Neuron (in vitro differentiated cells): ENCODE results near the gene ADAM23.

Experiments
- H2AFZ ChIP-seq: one replicate; pipeline ENCODE4 v1.6.1; 2013; ENCODE audit warnings: low read depth, mild to moderate bottlenecking, inconsistent platforms, low read length, moderate library complexity
- H3K27me3 ChIP-seq: one replicate; pipeline ENCODE4 v1.6.1; 2013; ENCODE audit warnings: low read length; ENCODE audit not compliant: insufficient read depth
- H3K36me3 ChIP-seq: one replicate; pipeline ENCODE4 v1.6.1; 2013; ENCODE audit warnings: low read length; ENCODE audit not compliant: insufficient read depth
- H3K4me1 ChIP-seq: one replicate; pipeline ENCODE4 v1.6.1; 2013; ENCODE audit warnings: low read length; ENCODE audit not compliant: insufficient read depth
- H3K4me3 ChIP-seq: 2 replicates; pipeline ENCODE4 v1.5.1; 2013; ENCODE audit warnings: mild to moderate bottlenecking, low read length, moderate library complexity
- H3K9me3 ChIP-seq: one replicate; pipeline ENCODE4 v1.6.1; 2013; ENCODE audit warnings: low read length

The ADAM23 gene

DNA sequence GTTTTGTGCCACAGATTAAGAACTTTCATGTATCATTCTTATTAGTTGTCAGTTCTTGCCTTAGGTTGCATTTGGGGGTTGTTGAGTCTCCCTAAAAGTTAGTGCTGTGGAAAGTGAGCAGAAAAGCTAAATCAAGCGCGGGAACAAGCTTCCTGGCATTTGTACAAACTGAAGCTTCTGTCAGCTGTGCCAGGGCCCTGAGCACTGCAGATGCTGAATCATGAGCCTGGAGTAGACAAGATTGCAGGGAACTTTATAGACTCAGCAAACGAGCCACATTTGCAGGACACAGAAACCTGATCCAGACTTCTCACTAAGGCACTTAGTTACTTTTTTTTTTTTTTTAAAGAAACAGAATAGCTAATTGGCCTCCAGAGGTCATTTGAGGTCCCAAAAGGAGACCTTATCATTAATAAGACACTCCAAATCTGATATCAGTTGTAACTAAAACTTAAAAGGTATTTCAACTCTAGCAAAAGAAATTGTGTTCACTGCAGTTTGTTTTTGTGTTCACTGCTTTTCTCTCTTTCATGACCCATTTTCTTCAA, 88.7 kb downstream of the ADAM23 start:
- Histone ChIP-seq H3K9me3 (no peaks in the 10 kb centered on the region), H3K27me3 (no peaks in the 10 kb centered on the region), H3K4me3 (no peak overlapping the region), H2AFZ (no peak overlapping the region), H3K4me1 (peaks cover 3% of the 10 kb centered on the region), H3K36me3 (no peaks in the 10 kb centered on the region)

DNA sequence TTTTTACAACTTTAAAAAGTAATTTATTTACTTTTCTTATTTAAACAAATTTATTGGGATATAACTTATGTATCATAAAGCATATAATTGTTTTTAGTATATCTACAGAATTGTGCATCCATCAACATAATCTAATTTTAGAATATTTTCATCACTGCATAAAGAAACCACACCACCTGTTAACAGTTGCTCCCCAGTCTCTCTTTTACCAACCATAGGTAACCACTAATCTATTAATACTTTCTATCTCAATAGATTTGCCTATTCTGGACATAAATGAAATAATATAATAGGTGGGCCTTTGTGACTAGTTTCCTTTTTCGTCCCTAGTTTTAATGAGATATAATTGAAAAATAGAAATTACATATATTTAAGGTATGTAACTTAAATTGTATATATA, 90.6 kb downstream of the ADAM23 start:
- H3K9me3 ChIP-seq = no peaks in the 10 kb centered on the region
- H3K4me3 ChIP-seq = no peak overlapping the region
- no peak overlapping the region for H2AFZ ChIP-seq
- no peaks in the 10 kb centered on the region for H3K36me3 ChIP-seq
- H3K27me3 ChIP-seq = no peaks in the 10 kb centered on the region
- H3K4me1 ChIP-seq = peaks cover 3% of the 10 kb centered on the region

GRCh38 chr2:206535260-206535986, 92.1 kb downstream of the ADAM23 start:
- no peaks in the 10 kb centered on the region for H3K27me3 ChIP-seq
- no peak overlapping the region for H3K4me3 ChIP-seq
- H3K36me3 ChIP-seq = no peaks in the 10 kb centered on the region
- H2AFZ ChIP-seq = no peak overlapping the region
- no peaks in the 10 kb centered on the region for H3K9me3 ChIP-seq
- peaks cover 3% of the 10 kb centered on the region for H3K4me1 ChIP-seq

DNA sequence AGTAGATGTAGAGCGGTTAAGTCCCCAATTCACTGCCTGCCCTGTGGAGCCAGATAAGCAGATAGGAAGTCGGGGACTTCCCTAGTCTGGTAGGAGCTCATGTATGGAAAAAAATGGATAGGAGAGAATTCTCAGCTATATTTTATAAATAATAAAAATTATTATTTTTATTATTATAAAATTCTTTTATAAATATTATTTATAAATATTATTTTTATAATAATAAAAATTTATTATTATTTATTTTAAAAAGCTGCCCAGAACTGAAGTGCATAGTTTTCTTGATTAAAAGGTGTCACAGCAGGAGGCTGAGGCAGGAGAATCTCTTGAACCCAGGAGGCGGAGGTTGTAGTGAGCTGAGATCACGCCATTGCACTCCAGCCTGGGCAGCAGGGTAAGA, 97.4 kb downstream of the ADAM23 start:
- no peaks in the 10 kb centered on the region for H3K9me3 ChIP-seq
- H3K27me3 ChIP-seq = no peaks in the 10 kb centered on the region
- H3K4me3 ChIP-seq = no peak overlapping the region
- H2AFZ ChIP-seq = no peak overlapping the region
- no peaks in the 10 kb centered on the region for H3K4me1 ChIP-seq
- no peaks in the 10 kb centered on the region for H3K36me3 ChIP-seq

DNA sequence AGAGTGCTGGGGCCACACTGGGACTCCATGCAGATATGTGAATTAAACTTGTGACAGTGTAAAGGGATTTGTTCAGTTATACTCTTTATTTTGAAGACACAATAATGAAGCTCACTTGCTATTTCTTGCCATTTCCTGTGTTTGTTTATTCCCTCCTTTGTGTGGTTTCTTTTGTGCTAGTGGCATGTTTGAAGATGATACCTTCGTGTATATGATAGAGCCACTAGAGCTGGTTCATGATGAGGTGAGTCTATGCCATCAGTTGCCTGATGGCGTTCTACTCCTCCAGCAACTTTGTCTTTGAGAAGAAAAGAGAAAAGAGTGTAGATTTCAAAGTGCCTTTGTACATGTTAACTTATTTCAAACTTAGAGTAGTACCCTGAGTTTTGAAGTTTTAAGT, 99.7 kb downstream of the ADAM23 start:
- no peaks in the 10 kb centered on the region for H3K9me3 ChIP-seq
- no peaks in the 10 kb centered on the region for H3K27me3 ChIP-seq
- no peak overlapping the region for H3K4me3 ChIP-seq
- no peaks in the 10 kb centered on the region for H3K4me1 ChIP-seq
- H2AFZ ChIP-seq = no peak overlapping the region
- no peaks in the 10 kb centered on the region for H3K36me3 ChIP-seq

GRCh38 chr2:206548383-206548782, 105.1 kb downstream of the ADAM23 start:
- no peaks in the 10 kb centered on the region for H3K36me3 ChIP-seq
- H3K4me3 ChIP-seq = no peak overlapping the region
- no peaks in the 10 kb centered on the region for H3K9me3 ChIP-seq
- no peaks in the 10 kb centered on the region for H3K27me3 ChIP-seq
- no peaks in the 10 kb centered on the region for H3K4me1 ChIP-seq
- no peak overlapping the region for H2AFZ ChIP-seq

DNA sequence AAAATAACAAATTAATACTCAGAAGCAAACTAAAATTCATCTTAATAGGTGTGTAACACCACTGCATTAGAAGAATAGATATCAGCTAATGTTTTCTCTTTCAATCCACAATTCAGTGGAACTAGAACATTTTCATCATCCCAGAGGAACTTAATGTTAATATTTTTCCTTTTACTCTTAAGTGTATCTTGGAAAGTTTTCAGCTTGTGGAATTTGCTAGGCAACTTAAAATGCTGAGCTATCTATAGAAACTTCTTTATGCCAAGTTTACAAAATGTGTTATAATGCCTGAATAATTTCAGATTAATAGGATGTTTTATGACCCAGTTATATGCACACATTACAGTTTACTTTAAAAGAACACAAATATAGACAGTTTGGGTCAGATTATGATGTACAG, 112.4 kb downstream of the ADAM23 start:
- Histone ChIP-seq H3K36me3 (no peaks in the 10 kb centered on the region), H3K4me1 (no peaks in the 10 kb centered on the region), H3K27me3 (no peaks in the 10 kb centered on the region), H2AFZ (no peak overlapping the region), H3K9me3 (no peaks in the 10 kb centered on the region), H3K4me3 (no peak overlapping the region)

GRCh38 chr2:206556357-206556949, 113.1 kb downstream of the ADAM23 start:
- H3K36me3 ChIP-seq = no peaks in the 10 kb centered on the region
- H2AFZ ChIP-seq = no peak overlapping the region
- no peaks in the 10 kb centered on the region for H3K4me1 ChIP-seq
- H3K4me3 ChIP-seq = no peak overlapping the region
- no peaks in the 10 kb centered on the region for H3K27me3 ChIP-seq
- H3K9me3 ChIP-seq = no peaks in the 10 kb centered on the region

DNA sequence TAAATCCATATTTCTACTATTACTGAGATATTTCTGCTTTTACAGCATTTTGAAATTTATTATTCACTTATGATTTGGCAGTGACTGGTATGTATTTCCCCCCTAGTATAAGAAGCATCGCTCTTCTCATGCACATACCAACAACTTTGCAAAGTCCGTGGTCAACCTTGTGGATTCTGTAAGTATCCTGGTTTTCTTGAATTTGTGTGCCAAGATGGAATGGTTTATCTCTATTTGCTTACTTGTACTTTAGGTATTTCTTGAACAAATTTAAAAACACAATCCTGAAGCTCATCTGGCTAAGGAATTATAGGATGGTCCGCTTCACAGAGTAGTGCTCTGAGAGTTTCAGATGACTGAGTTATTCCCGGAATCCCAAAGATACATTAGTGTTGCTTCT, 114.0 kb downstream of the ADAM23 start:
- Histone ChIP-seq H3K4me1 (no peaks in the 10 kb centered on the region), H2AFZ (no peak overlapping the region), H3K36me3 (no peaks in the 10 kb centered on the region), H3K4me3 (no peak overlapping the region), H3K9me3 (no peaks in the 10 kb centered on the region), H3K27me3 (no peaks in the 10 kb centered on the region)

DNA sequence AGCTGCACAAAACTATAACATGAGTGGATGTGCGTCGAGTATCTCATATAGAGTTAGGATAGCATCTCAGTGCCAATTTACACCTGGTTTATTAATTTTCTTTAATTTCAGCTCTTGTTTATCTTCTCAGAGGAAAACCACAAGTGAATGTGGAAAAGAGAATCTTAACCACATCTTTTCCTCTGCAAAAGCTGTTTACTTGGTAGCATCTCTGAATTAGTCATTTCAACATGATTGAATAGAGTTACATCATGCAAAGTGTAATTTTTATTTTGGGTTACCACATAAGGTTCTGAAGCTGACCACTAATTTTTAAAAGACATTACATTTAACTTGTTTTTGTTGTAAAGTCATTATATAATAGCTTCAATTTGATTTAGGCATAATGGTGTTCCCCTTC, 115.2 kb downstream of the ADAM23 start:
- Histone ChIP-seq H3K27me3 (no peaks in the 10 kb centered on the region), H3K9me3 (no peaks in the 10 kb centered on the region), H3K36me3 (no peaks in the 10 kb centered on the region), H3K4me1 (no peaks in the 10 kb centered on the region), H3K4me3 (no peak overlapping the region), H2AFZ (no peak overlapping the region)

DNA sequence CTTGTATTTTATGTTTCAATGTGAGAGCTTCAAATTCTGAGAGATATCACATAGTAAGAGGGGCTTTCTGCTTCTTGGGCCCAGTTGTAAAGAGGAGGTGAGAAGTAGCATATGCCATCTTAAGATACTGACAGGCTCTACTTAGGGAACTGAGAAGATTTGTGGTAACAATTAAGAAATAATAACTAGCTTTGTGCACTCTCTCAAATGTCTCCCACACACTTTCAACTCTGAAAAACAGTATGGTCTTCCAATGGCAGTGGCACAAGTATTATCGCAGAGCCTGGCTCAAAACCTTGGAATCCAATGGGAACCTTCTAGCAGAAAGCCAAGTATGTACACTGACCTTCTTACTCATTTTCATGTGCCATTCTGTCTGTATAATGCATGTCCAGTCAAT, 118.6 kb downstream of the ADAM23 start:
- no peaks in the 10 kb centered on the region for H3K36me3 ChIP-seq
- no peak overlapping the region for H3K4me3 ChIP-seq
- H3K9me3 ChIP-seq = no peaks in the 10 kb centered on the region
- no peak overlapping the region for H2AFZ ChIP-seq
- H3K27me3 ChIP-seq = no peaks in the 10 kb centered on the region
- H3K4me1 ChIP-seq = no peaks in the 10 kb centered on the region

DNA sequence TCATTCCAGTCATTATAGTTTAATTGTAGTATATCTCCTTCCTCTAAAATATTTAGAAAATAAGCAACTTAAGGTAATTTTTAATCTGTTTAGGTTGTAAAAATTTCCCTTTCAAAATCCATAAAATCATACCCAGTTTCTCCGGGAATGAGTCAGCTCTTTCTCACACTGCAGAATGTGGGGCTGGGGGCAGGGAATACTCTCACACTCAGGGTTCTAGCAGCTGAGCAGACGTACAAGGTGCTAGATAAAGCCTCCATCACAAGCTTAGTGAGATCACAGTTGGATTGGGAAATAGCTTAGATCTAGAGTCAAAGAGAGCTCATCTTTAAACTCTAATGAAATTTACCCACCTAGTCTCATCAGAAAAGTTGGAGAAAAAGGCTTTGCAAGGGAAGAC, 119.0 kb downstream of the ADAM23 start:
- H3K4me1 ChIP-seq = no peaks in the 10 kb centered on the region
- H3K4me3 ChIP-seq = no peak overlapping the region
- no peaks in the 10 kb centered on the region for H3K36me3 ChIP-seq
- no peaks in the 10 kb centered on the region for H3K27me3 ChIP-seq
- H2AFZ ChIP-seq = no peak overlapping the region
- no peaks in the 10 kb centered on the region for H3K9me3 ChIP-seq

- Histone ChIP-seq H3K9me3 (no peaks in the 10 kb centered on the region), H3K4me3 (no peak overlapping the region), H3K27me3 (no peaks in the 10 kb centered on the region), H3K36me3 (peaks cover 3% of the 10 kb centered on the region), H3K4me1 (no peaks in the 10 kb centered on the region), H2AFZ (no peak overlapping the region)
Observed at GRCh38 chr2:206563374-206563773, 120.0 kb downstream of the ADAM23 start.

- Histone ChIP-seq H3K36me3 (peaks cover 3% of the 10 kb centered on the region), H3K9me3 (no peaks in the 10 kb centered on the region), H3K27me3 (no peaks in the 10 kb centered on the region), H3K4me1 (no peaks in the 10 kb centered on the region), H2AFZ (no peak overlapping the region), H3K4me3 (no peak overlapping the region)
Observed at GRCh38 chr2:206565666-206566065, 122.3 kb downstream of the ADAM23 start.
